HG03520 (cell line): Measurements from ENCODE around the gene HORMAD2.

Source experiments
- ATAC-seq: cut with Tn5 transposase; IDR thresholded peaks from one replicate; pipeline ENCODE4 v1.9.1; 2021; ENCODE audit warnings: mild to moderate bottlenecking, moderate library complexity; ENCODE audit not compliant: unreplicated experiment

HORMAD2 gene

GRCh38 chr22:30079952-30080533, at the start of gene HORMAD2:
HORMAD2 (plus strand) TSS chr22:30080464; CDS start chr22:30093953, 13,489 bp downstream.
- no peak for ATAC-seq

DNA sequence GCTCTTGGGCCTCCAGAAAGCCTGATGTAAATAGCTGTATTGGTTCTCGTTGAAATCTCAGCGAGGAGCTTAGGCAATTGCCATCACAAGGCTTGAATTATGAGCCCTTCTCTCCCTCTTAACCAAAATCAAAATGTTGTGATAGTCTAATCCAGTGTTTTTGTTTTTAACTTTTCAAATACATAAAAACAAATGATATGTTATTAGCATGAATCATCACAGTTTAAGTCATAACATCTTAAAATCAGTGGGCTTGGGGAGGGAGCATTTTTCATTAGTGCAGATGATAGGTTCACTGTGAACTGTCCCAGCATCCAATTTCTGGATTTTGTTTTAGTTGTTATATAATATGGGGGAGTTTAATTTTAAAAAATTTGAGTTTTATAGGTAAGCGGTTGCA, 48.9 kb upstream of the HORMAD2 start:
- ATAC-seq: no peak

DNA sequence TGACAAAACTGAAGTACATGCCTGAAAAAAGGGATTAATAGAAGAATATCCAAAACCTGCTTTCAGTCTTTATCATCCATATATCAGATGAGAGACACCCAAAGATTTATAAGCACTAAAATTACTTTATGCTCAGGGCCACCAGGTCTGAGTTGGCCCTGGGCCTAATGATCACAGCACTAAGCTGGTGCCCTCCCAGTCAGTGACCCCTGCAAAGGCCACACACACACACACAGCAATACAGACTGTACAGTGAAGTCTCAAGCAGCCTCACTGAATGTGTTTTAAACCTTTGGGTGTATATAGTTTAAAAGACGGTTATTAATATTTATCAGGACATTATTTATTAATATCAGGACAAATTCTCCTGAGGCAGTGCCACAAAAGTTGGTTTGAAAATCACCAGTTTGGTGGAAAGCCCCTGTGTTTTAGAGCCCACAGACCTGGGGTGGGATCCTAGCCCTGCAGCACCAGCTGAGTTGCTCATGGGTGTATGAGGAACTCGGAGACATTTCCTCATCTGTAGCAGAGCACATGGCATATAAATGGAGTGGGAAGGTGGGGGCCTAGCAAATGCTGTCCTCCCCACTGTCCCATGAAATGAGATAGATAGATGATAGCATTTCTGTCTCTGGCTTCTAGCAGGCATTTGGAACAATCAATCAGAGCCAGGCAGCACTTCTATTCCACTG, 48.4 kb upstream of the HORMAD2 start:
- ATAC-seq: no peak

GRCh38 chr22:30033137-30033536, 47.1 kb upstream of the HORMAD2 start:
- no peak for ATAC-seq

DNA sequence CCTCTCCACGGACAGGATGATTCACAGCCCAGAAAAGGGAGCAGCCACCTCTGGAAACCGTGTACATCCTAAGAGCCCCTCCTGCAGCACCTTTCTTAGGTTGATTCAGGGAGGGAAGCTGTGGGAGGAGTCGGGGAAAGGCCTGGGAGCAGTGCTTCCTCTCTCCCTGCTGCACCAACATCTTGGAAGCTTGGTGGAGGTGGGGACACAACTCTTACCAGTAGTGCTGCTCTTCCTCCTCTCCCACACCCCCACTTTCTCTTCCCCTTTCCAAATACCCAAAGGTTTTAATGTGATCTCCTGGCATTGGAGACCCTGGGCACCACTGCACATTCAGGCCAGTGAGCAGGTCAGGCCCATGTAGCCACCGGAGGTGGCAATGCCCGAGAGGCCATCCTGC, 46.4 kb upstream of the HORMAD2 start:
- ATAC-seq: no peak

DNA sequence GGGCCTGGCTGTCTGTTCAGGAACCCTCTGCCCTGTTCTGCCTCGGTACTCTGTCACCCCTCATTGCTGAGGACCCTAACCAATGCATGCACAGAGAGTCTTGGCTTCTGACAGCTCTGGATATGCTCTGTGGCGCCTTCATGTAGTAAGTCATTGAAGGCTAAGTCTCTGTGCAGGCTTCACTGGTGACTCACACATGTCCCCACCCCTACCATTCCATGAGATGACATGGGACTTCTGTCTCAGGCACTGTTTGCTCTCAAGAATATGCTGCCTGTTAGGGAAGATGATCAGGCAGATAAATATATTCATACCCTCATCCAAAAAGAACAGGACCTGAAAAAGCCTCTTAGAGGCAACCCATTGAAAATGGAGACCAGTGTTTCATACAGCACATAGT, 43.6 kb upstream of the HORMAD2 start:
- no peak for ATAC-seq

GRCh38 chr22:30038219-30038618, 42.0 kb upstream of the HORMAD2 start:
- ATAC-seq: no peak

DNA sequence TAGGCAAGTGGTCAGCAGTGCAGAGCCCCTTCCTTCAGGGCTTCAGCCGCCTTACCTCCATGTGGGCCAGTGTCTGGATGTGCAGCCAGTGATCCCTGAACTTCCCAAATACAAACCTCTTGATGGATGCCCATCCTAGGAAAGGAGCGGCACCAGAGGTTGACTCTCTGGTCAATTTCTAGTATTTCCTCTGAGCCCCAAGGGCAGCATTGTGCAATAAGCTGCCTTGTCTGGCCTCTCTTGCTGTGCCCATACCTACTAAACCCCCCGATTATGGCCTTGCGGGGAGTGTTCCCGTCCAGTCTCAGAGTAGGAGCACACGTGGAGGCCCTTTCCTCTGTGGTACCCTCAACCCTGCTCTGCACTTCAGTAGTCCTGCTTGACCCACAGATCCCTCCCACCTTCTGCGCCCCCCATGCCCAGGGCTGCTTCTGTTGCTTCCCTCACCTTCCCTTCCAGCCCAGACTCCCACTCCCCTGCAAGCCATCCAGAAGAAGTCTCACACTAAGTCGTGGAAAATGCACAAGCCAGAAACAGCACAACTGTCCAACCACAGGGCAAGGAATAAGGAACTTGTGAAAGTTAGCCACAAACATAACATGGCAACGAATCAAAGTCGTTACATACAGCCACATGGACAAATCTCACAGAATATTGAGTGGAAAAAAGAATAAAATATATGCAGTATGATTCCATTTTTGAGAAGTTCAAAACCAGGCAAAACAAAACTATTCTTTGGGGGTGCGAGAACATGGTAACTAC, 39.6 kb upstream of the HORMAD2 start:
- ATAC-seq: no peak

DNA sequence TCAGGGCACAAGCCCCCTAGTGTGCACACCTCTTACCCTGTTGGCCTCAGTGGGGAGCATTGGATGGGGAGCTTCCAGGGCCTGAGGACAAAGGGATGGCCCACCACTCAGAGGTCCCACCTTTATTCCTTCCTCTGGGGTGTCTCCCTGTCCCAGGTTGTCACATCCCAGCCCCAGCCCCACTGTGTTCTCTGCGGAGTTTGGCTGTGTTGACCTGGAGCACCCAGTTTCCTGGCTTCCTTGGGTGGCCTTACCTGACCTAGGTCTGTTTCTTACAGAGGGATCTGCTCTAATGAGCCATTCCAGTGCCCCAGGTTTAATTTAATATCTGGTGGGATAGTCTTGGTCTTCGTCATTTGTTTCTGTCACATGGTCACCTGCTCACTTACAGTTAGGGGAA, 38.8 kb upstream of the HORMAD2 start:
- ATAC-seq: no peak

DNA sequence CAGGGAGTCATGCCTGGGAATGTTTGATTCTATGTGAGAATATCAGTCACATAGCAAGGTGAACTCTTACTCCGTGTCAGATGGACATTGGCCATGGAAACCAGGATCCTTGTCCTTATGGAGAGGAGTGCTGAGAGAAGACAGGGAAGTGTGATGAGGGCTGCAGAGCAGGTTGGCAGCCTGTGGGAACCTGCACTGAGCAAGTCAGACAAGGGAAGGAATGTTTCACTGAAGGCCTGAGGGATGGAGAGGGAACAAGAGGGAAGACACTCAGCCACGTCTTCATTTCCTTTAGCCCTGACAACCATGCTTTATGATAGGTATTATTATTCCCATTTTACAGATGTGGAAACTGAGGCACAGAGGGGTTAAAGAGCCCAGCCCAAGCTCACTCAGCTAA, 38.4 kb upstream of the HORMAD2 start:
- ATAC-seq: no peak

GRCh38 chr22:30043161-30043560, 37.1 kb upstream of the HORMAD2 start:
- no peak for ATAC-seq

- no peak for ATAC-seq
These were observed 35.9 kb upstream of the HORMAD2 start for GRCh38 chr22:30044369-30044768.

DNA sequence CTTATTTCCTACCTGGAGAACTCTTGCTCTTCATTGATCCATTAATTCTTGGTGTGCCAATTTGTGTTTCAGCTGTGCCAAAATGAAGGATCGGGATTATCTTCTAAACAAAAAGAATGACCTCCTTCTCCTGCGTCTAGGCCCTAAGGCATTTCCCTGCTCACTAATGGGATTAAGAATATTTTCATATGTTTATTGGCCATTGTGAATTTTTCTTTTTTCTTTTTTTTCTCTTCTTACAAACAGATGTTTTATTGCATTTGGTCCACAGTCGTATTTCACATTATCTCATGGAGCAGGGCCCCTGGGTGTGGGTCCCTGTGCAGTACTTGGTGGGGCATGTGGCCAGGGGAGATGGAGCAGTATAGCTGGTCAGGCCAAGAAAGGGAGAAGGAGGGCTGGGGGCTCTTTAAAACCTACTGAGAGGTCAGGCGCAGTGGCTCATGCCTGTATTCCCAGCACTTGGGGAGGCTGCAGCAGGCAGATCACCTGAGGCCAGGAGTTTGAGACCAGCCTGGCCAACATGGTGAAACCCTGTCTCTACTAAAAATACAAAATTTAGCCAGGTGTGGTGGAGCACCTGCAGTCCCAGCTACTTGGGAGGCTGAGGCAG, 35.3 kb upstream of the HORMAD2 start:
- no peak for ATAC-seq

DNA sequence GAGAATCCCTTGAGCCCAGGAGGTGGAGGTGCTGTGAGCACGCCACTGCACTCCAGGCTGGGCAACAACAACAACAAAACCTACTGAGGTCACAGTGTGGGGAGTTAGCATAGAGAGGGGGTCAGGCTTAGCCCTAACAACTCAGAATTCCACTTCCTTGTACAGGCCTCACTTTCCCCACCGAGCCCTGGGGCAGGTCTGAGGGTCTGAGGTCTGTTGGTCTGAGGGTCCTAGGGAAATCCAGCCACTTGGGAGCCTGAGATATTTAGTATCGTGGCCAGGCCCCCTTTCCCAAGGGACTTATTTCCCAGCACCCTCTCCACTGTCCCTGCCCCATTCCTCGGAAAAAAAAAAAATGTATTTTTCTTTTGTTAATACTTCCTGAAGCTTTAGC, 34.8 kb upstream of the HORMAD2 start:
- no peak for ATAC-seq

DNA sequence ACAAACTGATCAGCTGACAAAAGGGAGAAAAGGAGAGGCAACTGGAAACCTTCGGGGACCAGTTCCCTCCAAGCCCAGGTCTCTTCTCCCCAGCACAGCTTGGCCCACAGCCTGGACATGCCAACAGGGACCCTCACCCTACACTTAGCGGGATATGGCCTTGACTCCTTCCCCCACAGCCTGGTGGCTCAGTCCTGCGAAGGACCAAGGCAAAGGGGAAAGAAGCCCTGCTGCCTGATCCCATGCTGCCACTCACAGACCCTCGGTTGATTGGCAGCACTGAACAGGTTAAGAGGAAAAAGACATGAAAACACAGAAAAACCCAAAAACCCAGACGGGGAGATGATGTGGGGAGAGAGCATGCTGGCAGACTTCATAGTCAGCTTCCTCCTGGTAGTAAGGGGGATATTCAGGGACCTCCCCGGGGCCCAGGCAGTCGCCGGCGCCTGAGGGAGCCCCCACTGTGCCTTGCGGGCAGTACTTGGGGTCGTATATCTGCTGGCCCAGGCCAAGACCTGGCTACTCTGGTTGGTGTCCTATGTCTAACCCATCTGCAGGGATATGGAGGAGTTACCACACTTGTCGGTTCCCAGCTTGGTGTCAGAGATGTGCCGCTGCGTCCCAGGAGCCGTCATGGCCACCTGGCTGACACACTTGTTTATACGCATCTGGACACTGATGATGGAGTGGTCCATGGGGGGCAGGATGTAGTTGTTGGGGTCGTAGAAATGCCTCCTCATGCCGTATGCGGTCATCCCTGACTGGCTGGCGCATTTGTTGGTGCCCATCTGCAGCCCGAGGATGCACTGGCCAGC, 34.2 kb upstream of the HORMAD2 start:
- no peak for ATAC-seq

DNA sequence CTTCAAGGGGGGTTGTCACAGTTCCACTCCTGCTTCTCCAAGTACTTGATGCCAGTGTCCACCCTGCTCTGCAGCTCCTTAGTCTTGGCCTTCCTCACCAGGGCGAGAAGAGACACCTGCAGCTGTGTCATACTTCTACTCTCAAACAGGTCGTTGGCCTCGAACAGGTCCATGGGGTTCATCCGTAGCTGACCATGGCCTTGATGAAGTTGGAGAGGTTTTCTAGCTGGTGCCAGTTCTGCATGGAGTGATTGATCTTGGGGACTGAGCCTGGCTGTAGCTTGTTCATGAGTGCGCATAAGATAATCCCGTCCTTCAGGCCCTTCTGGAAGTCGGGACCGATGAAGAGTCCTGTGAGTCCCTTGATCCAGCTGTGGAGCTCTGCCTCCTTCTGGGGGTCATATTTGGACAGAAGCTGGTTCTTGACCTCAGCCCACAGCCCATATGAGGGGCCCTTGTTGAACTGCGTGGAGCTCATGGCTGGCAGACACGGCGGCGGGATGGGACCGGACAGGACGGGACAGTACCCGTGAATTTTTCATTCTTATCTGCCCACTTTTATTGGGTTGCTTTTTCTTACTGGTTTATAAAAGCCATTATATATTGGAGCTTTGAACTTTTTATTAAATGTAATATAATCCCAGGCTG, 33.4 kb upstream of the HORMAD2 start:
- ATAC-seq: no peak

GRCh38 chr22:30047364-30047738, 32.9 kb upstream of the HORMAD2 start:
- ATAC-seq: no peak

DNA sequence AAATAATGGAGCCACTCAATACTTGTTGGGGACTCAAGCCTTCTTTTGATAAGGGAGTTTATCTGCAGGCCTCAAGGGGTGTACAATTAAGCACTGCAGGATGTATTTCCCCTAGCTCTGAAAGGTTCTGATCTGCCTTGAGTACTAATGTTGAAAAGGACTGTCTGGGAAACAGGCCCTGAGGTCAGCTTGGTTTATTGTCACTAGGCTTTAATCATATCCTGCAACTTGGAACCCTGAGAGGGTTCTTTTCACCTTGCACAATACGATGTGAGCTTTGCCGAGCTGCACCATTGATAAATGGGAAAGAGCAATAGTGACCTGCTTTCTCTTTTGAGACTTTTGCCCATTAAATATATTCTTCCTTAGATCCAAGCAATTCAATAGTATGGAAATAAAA, 31.6 kb upstream of the HORMAD2 start:
- no peak for ATAC-seq

- no peak for ATAC-seq
These were observed 26.0 kb upstream of the HORMAD2 start for GRCh38 chr22:30054067-30054763.

DNA sequence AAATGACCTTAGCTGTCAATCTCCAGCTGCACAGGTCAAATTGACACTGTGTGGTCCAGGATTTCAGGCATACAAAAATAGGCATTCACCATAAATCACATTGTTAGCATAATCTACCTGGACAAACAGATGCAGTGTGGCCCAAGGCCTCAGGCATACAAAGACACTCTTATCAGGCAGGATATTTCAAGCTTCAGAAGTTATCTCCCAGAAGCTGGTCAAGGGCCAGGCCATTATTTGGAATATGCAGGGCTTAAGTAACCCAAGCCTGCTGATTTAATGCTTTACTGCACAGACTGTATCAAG, 25.5 kb upstream of the HORMAD2 start:
- no peak for ATAC-seq
